ENCODE measurements around the gene PIWIL4.
"Not testable (repeated sequence)": the region's sequence is repeated elsewhere in the genome, so short reads cannot be mapped to it uniquely, and the experiment has no call there.

The PIWIL4 gene

DNA sequence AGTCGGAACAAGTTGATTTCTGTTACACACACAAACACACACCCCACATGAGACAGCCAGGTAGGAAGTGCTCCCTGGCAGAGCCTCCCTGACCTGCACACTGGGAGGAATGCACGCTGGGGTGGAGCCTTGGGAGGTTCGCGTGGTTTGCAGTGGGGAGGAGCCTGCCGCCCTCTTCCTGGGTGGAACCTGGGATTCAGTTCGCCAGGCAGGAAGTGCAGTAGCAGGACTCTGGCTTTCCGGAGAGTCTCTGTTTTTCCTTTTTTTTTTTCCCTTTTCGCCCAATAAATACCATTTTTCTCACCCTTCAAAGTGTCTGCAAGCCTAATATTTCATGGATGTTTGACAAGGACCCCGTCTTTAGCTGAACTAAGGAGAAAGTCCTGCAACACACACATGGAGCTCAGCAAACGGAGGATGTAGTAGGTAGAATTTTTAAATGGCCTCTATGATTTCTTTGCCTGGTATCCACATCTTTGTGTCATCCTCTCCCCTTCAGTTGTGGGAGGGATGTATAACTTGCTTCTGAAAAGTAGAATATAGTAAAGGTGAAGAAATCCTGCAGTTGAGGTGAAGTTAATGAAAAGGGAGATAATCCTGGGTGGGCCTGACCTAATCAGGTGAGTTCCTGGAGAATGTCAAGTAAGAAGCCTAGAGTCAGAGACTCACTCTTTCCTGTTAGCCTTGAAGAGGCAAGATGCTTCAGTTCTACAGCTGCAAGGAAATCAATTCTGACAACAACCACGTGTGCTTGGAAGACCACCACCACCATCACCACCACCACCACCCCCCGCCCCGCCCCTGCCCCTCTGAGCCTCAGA, 72.9 kb downstream of the PIWIL4 start:
- DNase-seq = no peak

DNA sequence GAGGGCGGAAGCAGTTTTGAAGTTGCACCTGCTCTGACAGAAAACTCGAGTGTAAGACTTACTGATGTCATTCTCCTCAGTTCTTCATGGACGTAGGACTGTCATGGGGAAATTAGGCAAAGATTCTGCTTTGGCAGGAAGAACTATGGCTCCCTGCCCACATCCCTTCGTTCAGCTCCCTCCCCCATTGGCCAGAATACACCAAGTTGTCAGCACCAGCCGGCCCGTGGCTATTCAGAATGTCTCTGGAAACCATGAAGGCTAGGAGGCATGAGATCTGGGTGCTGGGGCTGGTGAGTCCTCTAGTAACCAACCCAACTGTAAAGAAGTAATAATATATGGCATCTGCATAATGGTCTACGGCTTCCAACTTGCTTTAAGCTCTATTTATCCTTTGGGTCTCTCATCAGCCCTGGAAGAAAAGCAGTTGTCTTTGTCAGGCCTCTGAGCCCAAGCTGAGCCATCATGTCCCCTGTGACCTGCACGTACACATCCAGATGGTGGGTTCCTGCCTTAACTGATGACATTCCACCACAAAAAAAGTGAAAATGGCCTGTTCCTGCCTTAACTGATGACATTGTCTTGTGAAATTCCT, 74.1 kb downstream of the PIWIL4 start:
- DNase-seq = no peak

DNA sequence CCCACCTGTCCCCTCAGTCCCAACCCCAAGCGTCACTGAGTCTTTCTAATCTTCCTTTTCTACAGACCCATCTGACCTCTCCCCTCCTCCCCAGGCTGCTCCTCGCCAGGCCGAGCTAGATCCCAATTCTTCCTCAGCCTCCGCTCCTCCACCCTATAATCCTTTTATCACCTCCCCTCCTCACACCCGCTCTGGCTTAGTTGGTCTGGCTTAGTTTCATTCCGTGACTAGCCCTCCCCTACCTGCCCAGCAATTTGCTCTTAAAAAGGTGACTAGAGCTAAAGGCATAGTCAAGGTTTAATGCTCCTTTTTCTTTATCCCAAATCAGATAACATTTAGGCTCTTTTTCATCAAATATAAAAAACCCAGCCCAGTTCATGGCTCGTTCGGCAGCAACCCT, 76.0 kb downstream of the PIWIL4 start:
- not testable (repeated sequence) for DNase-seq

DNA sequence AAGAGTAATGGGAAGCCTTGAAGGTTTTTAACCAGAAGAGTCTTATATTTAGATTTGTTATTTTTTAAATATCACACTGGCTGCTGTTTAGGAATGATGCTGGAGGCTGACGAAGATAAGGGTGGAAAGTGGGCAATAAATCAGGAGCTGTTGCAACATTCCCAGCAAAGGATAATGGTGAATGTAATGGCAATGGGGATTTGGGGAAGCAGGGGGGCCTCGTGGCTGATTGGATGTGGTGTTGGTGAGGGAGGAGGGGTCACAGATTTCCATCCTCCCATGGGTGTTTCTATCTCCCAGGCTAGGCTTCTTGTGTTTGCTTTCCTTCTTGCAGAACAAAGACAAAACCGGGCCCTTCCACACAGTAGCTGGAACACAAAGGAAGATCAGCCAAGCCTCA, 80.8 kb downstream of the PIWIL4 start:
- DNase-seq = no peak

DNA sequence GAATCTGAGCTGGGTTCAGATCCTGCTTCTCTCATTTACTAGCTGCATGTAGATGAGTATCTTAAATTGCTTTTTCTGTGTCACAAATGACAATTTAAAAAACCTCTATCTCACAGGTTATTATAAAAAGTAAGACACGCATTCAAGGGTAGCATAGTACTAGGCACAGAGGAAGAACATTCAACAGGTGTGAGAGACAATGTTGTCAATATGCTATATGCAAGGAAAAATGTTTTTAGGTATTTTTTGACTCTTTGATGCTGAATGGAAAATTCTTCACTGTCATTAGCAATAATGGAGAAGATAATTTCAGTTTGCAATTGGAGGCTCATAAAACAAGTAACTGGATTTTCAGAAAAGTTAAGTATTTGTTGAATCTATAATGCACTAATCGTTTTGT, 81.6 kb downstream of the PIWIL4 start:
- DNase-seq = no peak

DNA sequence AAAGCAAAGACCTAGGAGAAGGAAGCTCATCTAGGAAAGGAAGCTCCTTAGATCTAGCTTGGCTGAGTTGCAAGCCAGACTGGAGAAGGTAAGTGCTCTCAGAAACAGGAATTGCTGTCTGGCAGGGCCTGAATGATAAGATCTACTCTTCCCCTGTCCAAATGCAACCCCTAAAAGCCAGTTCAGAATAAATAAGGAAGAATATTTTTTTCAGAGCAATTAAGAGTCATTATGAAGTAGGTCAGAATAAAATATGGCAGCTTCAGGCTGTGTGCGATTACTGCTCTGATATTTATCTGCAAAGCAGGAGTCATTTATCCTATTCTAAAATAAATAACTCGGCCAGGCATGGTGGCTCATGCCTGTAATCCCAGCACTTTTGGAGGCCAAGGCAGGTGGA, 82.1 kb downstream of the PIWIL4 start:
- DNase-seq = no peak

DNA sequence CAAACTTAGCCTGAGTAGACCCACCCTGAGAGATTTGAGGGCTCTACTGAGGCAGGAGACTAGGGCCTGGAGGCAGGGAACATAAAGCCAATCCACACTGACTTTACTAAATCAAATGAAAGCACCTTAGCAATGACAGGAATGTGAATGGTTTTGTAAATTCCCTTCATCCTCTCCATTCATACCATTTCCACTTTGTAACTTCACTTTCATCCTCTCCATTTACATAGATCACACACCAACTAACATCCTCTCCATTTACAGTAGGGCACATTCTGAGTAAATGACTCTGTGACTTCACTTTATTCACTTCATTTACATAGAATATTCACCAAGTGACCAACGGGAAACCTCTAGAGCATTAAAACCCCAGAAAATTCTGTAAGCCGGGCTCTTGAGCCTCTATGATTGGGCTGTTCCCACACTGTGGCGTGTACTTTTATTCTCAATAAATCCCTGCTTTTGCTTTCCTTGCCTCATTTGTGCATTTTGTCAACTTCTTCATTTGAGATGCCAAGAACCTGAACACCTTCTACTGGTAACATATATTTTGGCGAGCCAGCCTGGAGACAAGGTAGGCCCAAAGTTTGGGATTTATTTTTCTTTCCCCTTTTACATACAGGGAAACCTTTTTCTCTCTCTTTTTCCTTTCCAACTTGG, 82.9 kb downstream of the PIWIL4 start:
- DNase-seq = no peak

DNA sequence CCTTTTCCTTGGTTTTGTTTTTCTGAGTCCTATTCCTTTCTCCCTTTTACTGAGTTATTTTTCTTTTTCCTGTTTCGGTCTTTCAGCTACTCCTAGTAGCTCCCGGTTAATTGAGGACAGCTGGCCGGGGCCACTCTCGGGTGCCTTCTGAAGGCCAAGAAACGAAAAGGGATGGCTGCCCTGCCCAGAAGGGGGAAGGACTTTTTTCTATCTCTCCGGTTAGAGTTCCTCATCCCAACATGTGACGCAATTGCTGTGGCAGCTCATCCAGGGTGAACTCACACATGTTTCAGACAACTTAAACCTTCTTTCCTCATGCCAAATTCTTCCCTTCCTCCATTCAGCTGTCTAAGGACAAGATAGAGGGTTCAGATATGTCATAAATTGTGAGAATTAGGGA, 83.6 kb downstream of the PIWIL4 start:
- DNase-seq = no peak

DNA sequence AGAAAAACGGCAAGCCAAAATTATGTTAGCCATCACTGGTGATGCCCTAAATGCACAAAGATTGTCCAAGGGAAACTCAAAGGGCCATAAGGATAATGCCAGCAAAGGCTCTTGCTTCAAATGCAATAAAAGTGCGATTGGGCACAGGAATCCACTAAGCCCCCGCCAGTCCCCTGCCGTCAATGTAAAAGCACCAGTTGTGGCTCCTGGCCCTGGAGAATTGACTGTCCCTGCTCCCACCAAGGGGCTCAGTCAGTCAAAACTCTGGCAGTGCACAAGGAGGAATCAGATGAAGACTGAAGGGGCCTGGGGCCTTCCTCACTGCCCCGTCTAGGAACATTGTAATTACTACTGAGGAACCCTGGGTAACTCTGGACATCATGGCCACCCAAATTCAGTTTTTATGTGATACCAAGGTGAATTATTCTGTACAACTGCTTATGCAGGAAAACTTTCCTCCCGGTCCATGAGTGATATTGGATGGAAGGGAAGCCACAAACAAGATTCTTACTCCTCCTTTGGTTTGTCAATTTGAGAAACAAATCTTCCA, 85.6 kb downstream of the PIWIL4 start:
- DNase-seq = no peak

DNA sequence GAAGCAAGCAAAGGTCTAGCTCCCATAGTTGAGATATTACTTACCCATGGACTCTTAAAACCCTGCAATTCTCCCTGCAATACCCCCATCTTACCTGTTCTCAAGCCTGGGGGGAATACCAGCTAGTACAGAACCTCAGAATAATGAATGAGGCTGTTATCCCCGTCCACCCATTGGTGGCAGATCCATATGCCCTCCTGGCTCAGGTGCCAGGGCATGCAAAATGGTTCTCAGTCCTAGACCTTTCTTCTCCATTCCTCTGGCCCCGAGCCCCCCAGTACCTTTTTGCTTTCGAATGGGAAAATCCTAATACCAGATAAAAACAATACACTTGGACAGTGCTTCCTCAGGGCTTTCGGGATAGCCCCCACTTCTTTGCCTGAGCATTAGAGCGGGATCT, 86.4 kb downstream of the PIWIL4 start:
- no peak for DNase-seq

DNA sequence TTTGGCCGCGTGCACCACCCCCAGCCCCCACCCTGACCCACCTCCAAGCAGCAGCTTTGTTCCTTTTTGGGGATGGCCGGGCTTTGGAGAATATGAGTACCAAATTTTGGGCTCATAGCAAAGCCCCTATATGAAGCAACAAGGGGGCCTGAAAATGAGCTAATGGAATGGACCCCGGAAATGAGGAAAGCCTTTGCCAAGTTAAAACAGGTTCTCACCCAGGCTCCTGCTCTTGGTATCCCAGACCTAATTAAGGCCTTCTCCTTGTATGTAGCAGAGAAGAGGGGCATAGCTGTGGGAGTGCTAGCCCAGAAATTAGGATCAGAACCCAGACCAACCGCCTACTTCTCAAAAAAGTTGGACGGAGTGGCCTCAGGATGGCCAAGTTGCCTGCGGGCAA, 87.0 kb downstream of the PIWIL4 start:
- DNase-seq = no peak

DNA sequence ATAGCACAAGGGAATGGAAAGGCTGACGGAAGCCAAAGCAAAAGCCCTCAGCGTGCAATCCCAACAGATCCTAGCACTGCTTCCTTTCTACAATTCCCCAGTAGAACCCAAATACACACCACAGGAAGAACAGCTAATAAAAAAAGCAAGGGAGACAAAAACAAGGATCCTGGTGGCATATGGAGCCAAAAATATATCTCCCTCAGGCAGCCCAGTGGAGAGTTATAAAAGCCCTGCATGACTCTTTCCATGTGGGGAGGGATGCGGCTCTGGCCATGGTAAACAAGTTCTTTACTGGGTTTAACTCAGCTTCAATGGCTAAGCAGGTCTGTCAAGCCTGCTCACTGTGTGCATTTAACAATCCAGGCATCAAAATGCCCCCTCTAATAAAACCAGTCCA, 88.1 kb downstream of the PIWIL4 start:
- DNase-seq = no peak

DNA sequence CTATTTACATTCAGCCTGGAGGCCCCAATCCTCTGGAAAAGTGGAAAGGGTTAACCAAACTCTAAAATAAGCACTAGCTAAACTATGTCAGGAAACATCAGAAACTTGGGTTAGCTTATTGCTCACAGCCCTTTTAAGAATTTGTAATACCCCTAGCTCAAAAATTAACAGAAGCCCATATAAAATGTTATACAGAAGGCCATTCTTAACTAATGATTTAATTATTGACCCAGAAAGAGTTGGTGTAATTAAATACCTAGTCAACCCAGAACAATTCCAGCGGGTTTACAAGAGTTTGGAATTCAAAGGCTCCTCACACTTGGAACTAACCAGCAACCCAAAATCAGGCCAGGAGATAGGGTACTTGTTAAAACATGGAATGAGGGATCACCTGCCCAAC, 88.8 kb downstream of the PIWIL4 start:
- no peak for DNase-seq

DNA sequence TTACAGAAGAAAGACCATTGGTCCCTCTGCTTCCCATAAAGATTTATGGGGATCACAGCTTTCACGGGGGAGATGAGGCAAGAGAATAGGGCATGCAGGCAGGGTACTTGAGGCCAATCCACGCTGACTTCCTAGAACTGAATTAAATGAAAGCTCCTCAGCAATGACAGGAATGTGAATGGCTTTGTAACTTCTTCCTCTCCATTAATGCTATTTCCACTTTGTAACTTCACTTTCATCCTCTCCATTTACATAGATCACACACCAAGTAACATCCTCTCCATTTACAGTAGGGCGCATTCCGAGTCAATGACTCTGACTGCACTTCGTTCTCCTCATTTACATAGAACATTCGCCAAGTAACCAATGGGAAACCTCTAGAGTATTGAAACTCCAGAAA, 89.8 kb downstream of the PIWIL4 start:
- DNase-seq = no peak

DNA sequence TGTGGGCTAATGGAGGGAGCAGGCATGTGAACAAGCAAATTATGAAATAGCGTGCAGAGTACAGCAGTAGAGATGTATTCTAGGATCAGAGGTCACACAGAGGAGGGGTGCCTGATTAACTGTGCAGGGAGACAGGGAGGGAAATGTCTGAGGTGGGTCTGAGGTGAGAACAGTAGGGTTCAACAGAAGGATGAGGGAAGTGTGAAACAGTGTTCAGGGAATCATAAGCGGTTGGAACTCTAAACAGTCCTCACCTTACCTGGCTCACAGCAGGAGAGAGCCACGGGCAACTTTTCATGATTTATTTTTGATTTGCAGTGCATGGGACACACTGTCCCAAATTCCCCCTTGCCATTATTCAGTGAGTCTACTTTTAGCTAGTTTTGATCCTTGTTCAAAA, 90.5 kb downstream of the PIWIL4 start:
- DNase-seq = no peak

DNA sequence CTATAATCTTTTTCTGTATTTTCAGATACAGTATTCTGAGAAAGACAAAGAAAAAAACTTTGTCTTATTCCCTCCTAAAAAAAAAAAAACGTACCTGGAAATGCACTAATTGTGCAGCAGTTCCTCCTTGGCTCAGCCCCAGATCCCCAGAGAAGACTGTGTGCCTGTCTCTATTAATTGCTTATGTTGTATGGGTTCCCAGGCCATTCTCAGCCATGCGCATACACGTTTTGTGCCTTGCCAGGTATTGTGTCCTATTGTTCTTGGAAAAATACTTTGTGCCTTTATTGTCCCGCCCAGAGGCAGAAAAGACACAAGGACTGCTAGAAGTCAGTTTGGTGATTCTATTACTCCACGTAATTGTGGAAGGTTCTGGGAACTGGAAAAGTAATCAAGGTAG, 91.2 kb downstream of the PIWIL4 start:
- DNase-seq = no peak

DNA sequence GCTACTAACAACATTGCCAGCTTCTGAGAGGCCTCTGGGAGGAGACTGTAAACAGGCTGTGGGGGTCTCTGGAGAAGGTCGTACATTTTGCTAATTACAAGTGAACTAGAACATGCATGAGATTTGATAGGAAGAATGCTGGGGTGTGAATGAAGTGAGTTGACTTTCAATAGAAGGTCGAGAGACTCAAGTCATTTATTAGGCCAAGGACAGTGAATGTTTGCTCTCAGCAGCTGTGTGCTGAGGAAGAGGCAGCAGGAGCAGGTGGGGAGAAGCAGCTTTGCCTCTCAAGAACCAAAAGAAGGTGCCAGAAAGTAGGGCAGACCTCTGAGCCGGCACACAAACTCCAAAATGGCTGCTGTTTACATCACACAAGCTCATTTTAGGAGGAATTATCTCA, 91.7 kb downstream of the PIWIL4 start:
- DNase-seq = no peak

DNA sequence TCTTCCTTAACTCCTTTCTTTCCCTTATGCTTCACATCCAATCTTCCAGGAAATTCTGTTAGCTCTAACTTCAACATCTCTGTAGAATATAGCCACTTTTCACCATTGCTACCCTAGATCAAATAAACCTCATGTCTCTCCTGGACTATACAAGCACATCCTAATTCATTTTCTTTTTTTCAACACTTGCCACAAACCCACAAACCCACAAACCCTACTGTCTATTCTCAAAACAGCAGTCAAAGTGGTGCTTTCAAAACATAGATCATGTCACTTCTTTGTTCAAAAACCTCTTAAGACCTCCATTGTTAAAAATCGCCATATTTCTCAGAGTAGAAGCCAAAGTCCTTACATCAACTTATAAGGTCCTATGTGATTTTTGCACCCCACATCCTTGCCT, 94.3 kb downstream of the PIWIL4 start:
- no peak for DNase-seq

DNA sequence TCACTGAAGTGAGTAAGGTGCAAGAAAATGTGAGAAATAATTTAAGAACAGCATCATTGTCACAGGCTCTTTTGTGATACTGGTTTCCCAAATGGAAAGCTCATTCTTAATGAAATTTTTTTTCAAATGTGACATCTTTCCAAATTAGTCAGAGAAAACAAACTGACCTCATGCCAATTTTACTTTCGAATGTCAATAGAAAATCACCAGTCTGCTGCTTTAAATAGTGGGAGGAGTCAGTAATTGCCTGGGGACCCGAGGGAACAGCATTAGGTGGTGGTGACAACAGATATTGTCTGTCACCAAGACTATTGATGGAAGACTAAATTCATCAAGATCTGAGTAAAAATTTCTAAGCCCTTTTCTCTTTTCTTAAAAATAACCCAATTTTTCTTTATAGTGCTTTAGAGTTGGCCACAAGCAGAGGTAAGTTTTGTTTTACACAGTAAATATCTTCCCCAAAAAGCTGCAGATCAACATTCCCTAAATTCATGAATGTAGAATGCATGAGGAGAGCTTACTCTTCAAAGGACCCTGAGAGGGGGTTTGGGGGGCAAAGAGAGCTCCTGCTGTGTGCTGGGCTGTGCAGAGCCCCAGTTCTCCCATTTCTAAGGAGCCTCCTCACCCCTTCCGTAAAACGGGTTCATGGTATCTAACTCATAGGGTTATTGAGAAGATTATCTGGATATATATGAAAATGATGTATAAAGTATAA, 95.1 kb downstream of the PIWIL4 start:
- no peak for DNase-seq

DNA sequence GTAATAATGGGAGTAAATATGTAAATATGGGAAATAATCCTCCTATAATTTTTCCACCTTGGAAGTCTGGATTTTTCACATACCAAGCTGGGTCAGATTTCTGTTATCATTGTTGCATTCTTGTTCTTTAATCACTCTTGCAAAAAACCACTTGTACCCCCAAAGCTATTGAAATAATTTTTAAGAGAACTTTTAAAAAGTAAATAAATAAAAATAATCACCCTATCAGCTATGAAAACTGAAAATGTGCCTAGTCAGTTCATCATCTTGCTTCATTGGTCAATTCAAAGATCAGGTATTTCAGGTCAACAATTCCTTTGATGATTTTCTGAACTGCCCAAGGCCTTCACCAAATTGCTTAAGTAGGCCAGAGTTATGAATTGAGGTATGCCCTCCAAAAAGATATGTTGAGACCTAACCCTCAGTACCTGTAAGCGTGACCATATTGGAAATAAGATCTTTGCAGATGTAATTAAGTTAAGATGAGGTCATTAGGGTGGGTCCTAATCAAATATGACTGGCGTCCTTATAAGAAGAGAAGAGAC, 95.8 kb downstream of the PIWIL4 start:
- no peak for DNase-seq

DNA sequence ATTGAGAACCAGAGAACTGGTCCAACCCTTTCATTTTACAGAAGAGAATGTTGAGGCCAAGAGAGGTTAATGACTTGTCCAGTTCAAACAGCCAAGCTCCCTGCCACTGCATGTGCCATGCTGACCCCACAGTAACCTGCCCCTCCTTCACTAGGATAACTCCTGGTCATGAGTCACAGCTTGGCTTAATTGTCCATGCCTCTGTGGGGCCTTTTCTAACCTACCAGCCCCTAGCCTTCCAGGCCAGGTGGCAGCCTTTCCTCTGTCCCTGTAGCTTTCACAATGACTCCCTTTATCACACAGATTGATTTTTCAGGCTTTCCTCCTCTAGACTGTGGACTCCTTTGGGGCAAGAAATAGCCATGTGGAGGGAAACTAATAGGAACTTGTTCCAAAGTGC, 97.2 kb downstream of the PIWIL4 start:
- DNase-seq = no peak

DNA sequence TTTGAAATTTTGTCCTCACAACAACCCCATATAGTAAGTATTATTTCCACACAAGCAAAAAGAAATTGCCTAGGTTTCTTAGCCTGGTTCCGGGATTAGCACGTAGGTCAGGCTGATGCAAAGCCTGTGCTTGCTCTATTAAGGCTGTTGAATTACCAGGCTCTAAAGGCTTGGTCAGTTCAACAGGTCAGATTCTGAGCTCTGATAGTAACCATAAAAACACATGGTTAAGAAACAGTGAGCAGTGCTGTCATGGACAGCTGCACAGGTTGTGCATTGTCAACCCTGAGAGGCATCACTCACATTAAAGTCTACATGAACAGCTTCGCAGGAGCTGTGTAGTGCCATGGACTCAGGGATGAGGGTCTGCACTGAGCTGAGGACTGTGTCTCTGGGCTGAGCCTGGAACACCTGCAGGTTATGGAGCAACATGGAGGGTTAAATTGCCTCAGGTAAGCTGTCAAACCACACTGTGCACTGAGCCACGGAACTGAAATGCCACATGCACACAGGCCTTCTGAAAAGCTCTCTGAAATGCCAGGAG, 98.0 kb downstream of the PIWIL4 start:
- DNase-seq = no peak

All from CD4-positive, alpha-beta T cell treated with Interleukin-6 for 4 hours (primary cell).